Daoy (cell line): Measurements from ENCODE around the gene ZNF785. TPM values are rescaled to one million over a fixed set of nuclear protein-coding genes. Genes with fewer than 3 reads are reported as not detected.
"Not testable (repeated sequence)": the region's sequence is repeated elsewhere in the genome, so short reads cannot be mapped to it uniquely, and the experiment has no call there.

Experiments used
- DNase-seq: peaks from one replicate; pipeline ENCODE4 v3.0.0-alpha.2; 2015; ENCODE audit warnings: low read depth
- total RNA-seq: library from RNA; depleted of rRNA; stranded (reverse); fragments of >200 nt; shearing (Covaris generic); gene quantifications from 2 replicates; pipeline ENCODE4 v1.2.3, GENCODE V29; 2014

Gene ZNF785
- total RNA-seq, 1 experiment from 2014 or later: 6.2 TPM

GRCh38 chr16:30602616-30603277 is 17.2 kb upstream of the ZNF785 start:
- DNase-seq: peak; percentile 10

- DNase-seq: no peak
Observed at GRCh38 chr16:30601966-30602365, 16.5 kb upstream of the ZNF785 start.

- no peak for DNase-seq
Observed at GRCh38 chr16:30600929-30601328, 15.4 kb upstream of the ZNF785 start.

GRCh38 chr16:30600215-30600614 is 14.7 kb upstream of the ZNF785 start:
- no peak for DNase-seq

GRCh38 chr16:30592871-30593270 is 7.4 kb upstream of the ZNF785 start:
- no peak for DNase-seq

- not testable (repeated sequence) for DNase-seq
Observed at GRCh38 chr16:30590869-30591268, 5.4 kb upstream of the ZNF785 start.

GRCh38 chr16:30589582-30589981 is 4.1 kb upstream of the ZNF785 start:
- DNase-seq: not testable (repeated sequence)

- no peak for DNase-seq
Observed at GRCh38 chr16:30588651-30589050, 3.2 kb upstream of the ZNF785 start.

GRCh38 chr16:30585022-30585399 is 486 bp downstream of the ZNF785 start:
- DNase-seq: no peak

- no peak for DNase-seq
Observed at GRCh38 chr16:30582611-30583340, 2.7 kb downstream of the ZNF785 start.

GRCh38 chr16:30581457-30581856 is 4.0 kb downstream of the ZNF785 start:
- DNase-seq: no peak

- DNase-seq: no peak
Observed at GRCh38 chr16:30574678-30575077, 10.8 kb downstream of the ZNF785 start.

GRCh38 chr16:30571445-30572322 is 13.8 kb downstream of the ZNF785 start, which contains the start of gene ZNF688:
Gene ZNF688 (minus strand): TSS chr16:30571714. CDS start chr16:30571629, 85 bp downstream.
- DNase-seq: peak; percentile 94

GRCh38 chr16:30570636-30571444 is 14.7 kb downstream of the ZNF785 start:
- DNase-seq: peak; percentile 18

- DNase-seq: no peak
Observed at GRCh38 chr16:30569746-30570635, 15.5 kb downstream of the ZNF785 start.

- no peak for DNase-seq
Observed at GRCh38 chr16:30569281-30569680, 16.2 kb downstream of the ZNF785 start.

- DNase-seq: peak; percentile 39
Observed at GRCh38 chr16:30567991-30568638, 17.4 kb downstream of the ZNF785 start.

GRCh38 chr16:30567160-30567990 is 18.1 kb downstream of the ZNF785 start:
- peak; percentile 57 for DNase-seq

- no peak for DNase-seq
Observed at GRCh38 chr16:30566531-30566930, 19.0 kb downstream of the ZNF785 start.
